Panc1 (cell line): ENCODE results near the gene RAPGEF1. TPM values are rescaled to one million over a fixed set of nuclear protein-coding genes. Genes with fewer than 3 reads are reported as not detected.

Experiments used
- ATAC-seq: fragments of 200-7000 bp; cut with Tn5 transposase; 2 replicates; pipeline ENCODE4 v1.9.1; 2020; ENCODE audit warnings: mild to moderate bottlenecking, moderate library complexity
- BruUV-seq: library from RNA; stranded (reverse); fragments of 400-500 nt; replicated peaks from 2 replicates; lab custom pipeline; 2021; lab: Mats Ljungman, UMichigan
- CTCF ChIA-PET: fragments of 300-600 bp; sonication (Branson Sonifier 250); formaldehyde crosslinking; loops from one replicate; lab custom pipeline; 2022; ENCODE audit warnings: antibody characterized with exemption; lab: Charles Lee
- POLR2A ChIA-PET: fragments of 300-600 bp; sonication (Branson Sonifier 250); formaldehyde crosslinking; loops from one replicate; lab custom pipeline; 2022; ENCODE audit warnings: antibody characterized with exemption; lab: Charles Lee
- DNase-seq: peaks from one replicate; pipeline ENCODE4 v3.0.0-alpha.2; 2010; ENCODE audit warnings: low read depth, low spot score
- H3K27ac ChIP-seq: 2 replicates; pipeline ENCODE4 v1.5.1; 2011; ENCODE audit warnings: mild to moderate bottlenecking, low read length, inconsistent platforms
- H3K27me3 ChIP-seq: fragments of 200-500 bp; sonication (Bioruptor generic); 2 replicates; pipeline ENCODE4 v1.6.0; 2014; ENCODE audit warnings: low read length, inconsistent platforms; ENCODE audit not compliant: control insufficient read depth, insufficient read depth
- H3K36me3 ChIP-seq: fragments of 200-500 bp; sonication (Bioruptor generic); 2 replicates; pipeline ENCODE4 v1.5.1; 2014; ENCODE audit warnings: inconsistent platforms, mild to moderate bottlenecking, low read length, moderate library complexity; ENCODE audit not compliant: control insufficient read depth, insufficient read depth
- H3K4me1 ChIP-seq: 2 replicates; pipeline ENCODE4 v1.5.1; 2011; ENCODE audit warnings: inconsistent platforms, mild to moderate bottlenecking, low read length, moderate library complexity; ENCODE audit not compliant: control insufficient read depth, insufficient read depth
- H3K4me3 ChIP-seq, 2 experiments: 2 replicates each; pipeline ENCODE4 v1.5.1; 2011 to 2012; ENCODE audit warnings: low read depth in 2 of 2, low read length in 2 of 2, mild to moderate bottlenecking in 2 of 2, inconsistent platforms in 1 of 2, moderate library complexity in 1 of 2
- H3K9me3 ChIP-seq: fragments of 200-500 bp; sonication (Bioruptor generic); 2 replicates; pipeline ENCODE4 v1.5.1; 2014; ENCODE audit warnings: low read depth, mild to moderate bottlenecking, inconsistent platforms, low read length, moderate library complexity; ENCODE audit not compliant: control insufficient read depth, insufficient read depth
- CTCF ChIP-seq: fragments of 450-650 bp; IDR thresholded peaks from 2 replicates; pipeline ENCODE4 v1.5.1; 2017; ENCODE audit warnings: mild to moderate bottlenecking
- POLR2AphosphoS5 ChIP-seq: IDR thresholded peaks from 2 replicates; pipeline ENCODE4 v1.6.1; 2012; ENCODE audit warnings: mild to moderate bottlenecking, low read depth, low read length, moderate library complexity
- SIN3A ChIP-seq: IDR thresholded peaks from 2 replicates; pipeline ENCODE4 v1.6.1; 2012; ENCODE audit warnings: low read depth, mild to moderate bottlenecking, low read length, moderate library complexity, borderline replicate concordance; ENCODE audit not compliant: insufficient read depth
- TCF7L2 ChIP-seq: IDR thresholded peaks from 2 replicates; pipeline ENCODE4 v1.6.1; 2011; ENCODE audit warnings: mild to moderate bottlenecking, low read depth, low read length, inconsistent platforms
- in situ Hi-C: cut with HindIII; loops from 2 replicates; pipeline ENCODE4 v1.10.0; 2016; ENCODE audit warnings: low sequenced_read_pairs, low pct_unique_long_range_greater_than_20kb
- intact Hi-C: fragments of 100-400 bp; cut with micrococcal nuclease; formaldehyde crosslinking; loops from one replicate; pipeline ENCODE4 v1.10.0; 2022; ENCODE audit not compliant: unreplicated experiment
- total RNA-seq: library from RNA; stranded (reverse); gene quantifications from one replicate; pipeline ENCODE4 v1.2.1, GENCODE V29; 2021; ENCODE audit not compliant: unreplicated experiment
- TF ChIP-seq, protein P1 (sequence below), 2 experiments: IDR thresholded peaks; 2 replicates each; pipeline ENCODE4 v1.6.1; 2011 to 2012; ENCODE audit warnings: low read depth in 2 of 2, control low read depth in 1 of 2, low read length in 1 of 2, mild to moderate bottlenecking in 1 of 2, moderate library complexity in 1 of 2; ENCODE audit not compliant: insufficient read depth in 1 of 2

Gene RAPGEF1
- total RNA-seq, 1 experiment from 2014 or later: 86.8 TPM

DNA sequence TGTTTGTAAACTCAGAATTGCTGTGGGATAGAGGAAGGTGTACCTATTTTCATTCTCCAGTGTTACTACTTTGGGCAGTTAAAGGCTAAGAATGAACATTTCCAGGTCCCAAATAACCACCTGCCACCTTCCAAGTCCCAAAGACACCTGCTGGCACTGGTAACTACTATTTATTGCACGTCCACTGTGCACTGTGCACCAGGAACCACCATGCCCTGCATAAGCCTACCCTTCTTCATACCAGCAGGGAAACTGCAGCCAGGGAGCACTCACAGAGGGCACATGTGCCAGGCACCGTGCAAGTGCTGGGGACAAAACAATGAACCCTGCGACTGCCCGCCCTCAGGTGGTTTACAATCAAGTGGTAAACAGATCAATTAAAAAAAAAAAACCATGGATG lies 34.9 kb downstream of the RAPGEF1 start:
- intact Hi-C loops: no loop called here
- BruUV-seq: no TSS peak
- POLR2A ChIA-PET: no interaction called here
- peak overlapping the region; percentile 54; the same call in 1 of the 2 replicates for H3K27ac ChIP-seq
- ATAC-seq (no peak), DNase-seq (no peak)
- peaks cover 42% of the 10 kb centered on the region for H3K4me1 ChIP-seq
- no peak overlapping the region for H3K4me3 ChIP-seq
- in situ Hi-C loops: no loop called here
- CTCF ChIA-PET: no interaction called here
- H3K27me3 ChIP-seq: no peaks in the 10 kb centered on the region
- TF ChIP-seq CTCF (no peak), SIN3A (no peak), TCF7L2 (no peak), POLR2AphosphoS5 (no peak)
- TF ChIP-seq, protein P1, sequence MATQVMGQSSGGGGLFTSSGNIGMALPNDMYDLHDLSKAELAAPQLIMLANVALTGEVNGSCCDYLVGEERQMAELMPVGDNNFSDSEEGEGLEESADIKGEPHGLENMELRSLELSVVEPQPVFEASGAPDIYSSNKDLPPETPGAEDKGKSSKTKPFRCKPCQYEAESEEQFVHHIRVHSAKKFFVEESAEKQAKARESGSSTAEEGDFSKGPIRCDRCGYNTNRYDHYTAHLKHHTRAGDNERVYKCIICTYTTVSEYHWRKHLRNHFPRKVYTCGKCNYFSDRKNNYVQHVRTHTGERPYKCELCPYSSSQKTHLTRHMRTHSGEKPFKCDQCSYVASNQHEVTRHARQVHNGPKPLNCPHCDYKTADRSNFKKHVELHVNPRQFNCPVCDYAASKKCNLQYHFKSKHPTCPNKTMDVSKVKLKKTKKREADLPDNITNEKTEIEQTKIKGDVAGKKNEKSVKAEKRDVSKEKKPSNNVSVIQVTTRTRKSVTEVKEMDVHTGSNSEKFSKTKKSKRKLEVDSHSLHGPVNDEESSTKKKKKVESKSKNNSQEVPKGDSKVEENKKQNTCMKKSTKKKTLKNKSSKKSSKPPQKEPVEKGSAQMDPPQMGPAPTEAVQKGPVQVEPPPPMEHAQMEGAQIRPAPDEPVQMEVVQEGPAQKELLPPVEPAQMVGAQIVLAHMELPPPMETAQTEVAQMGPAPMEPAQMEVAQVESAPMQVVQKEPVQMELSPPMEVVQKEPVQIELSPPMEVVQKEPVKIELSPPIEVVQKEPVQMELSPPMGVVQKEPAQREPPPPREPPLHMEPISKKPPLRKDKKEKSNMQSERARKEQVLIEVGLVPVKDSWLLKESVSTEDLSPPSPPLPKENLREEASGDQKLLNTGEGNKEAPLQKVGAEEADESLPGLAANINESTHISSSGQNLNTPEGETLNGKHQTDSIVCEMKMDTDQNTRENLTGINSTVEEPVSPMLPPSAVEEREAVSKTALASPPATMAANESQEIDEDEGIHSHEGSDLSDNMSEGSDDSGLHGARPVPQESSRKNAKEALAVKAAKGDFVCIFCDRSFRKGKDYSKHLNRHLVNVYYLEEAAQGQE (IDR thresholded peaks at IDR 0.05; ENCODE audit: insufficient read depth in 1 of 2, low read depth in 2 of 2, low read length in 1 of 2): no peak
- H3K36me3 ChIP-seq: no peaks in the 10 kb centered on the region
- H3K9me3 ChIP-seq: no peaks in the 10 kb centered on the region

DNA sequence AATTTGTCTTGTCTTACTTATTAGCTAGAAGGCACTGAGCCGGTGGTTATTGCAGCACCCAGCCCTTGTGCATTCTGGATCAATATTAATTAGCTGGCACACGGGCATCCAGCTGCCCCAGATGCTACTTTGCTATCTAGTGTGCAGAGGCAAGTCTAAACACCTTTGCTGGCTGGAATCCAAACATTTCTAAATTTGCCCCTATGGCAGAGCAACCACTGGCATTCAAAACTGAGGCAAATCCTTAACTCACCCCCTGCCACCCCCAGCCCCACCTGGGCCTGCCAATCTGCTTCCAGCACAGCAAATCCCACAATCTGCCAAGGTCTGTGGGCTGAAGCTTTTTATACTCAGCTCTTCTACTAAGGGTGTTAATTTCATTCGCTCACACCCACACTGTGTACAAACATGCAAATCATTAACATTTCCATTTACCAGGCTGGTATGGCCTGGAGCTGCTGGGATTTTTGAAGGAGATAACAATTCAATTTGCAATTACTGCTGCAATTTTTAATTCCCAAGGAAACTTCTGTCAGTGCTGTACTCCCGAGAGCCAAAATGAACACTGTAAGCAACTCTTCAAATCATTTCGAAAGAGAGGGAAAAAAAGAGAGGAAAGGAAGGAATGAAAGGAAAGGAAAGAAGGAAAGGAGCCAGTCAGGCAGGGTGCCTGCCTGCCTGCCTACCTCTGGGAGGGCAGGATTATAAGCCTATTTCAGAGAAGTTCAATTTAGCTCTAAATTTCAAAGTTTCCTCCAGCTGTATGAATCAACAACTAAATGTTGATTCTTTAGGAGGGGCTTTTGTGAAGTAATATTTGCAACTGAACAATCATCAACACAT lies 35.5 kb downstream of the RAPGEF1 start:
- ChIA-PET CTCF (interaction anchor here (0.5 kb wide), 1 partner anchor 350 kb away, joined by 6 read pairs; no protein-coding TSS in a partner anchor), POLR2A (no interaction called here)
- Histone ChIP-seq H3K4me3 (no peak overlapping the region), H3K4me1 (peaks cover 38% of the 10 kb centered on the region), H3K9me3 (no peaks in the 10 kb centered on the region), H3K27me3 (no peaks in the 10 kb centered on the region), H3K27ac (peak overlapping the region; percentile 54; the same call in 1 of the 2 replicates), H3K36me3 (no peaks in the 10 kb centered on the region)
- BruUV-seq: no TSS peak
- in situ Hi-C loops (no loop called here), intact Hi-C loops (no loop called here)
- no peak for DNase-seq
- no peak for ATAC-seq
- TF ChIP-seq, protein P1 (IDR thresholded peaks at IDR 0.05; ENCODE audit: insufficient read depth in 1 of 2, low read depth in 2 of 2, low read length in 1 of 2): no peak
- TF ChIP-seq SIN3A (no peak), TCF7L2 (no peak), POLR2AphosphoS5 (no peak), CTCF (no peak)
